Measurements from ENCODE around the gene E2F3.
"Not testable (repeated sequence)": the region's sequence is repeated elsewhere in the genome, so short reads cannot be mapped to it uniquely, and the experiment has no call there.

The E2F3 gene

DNA sequence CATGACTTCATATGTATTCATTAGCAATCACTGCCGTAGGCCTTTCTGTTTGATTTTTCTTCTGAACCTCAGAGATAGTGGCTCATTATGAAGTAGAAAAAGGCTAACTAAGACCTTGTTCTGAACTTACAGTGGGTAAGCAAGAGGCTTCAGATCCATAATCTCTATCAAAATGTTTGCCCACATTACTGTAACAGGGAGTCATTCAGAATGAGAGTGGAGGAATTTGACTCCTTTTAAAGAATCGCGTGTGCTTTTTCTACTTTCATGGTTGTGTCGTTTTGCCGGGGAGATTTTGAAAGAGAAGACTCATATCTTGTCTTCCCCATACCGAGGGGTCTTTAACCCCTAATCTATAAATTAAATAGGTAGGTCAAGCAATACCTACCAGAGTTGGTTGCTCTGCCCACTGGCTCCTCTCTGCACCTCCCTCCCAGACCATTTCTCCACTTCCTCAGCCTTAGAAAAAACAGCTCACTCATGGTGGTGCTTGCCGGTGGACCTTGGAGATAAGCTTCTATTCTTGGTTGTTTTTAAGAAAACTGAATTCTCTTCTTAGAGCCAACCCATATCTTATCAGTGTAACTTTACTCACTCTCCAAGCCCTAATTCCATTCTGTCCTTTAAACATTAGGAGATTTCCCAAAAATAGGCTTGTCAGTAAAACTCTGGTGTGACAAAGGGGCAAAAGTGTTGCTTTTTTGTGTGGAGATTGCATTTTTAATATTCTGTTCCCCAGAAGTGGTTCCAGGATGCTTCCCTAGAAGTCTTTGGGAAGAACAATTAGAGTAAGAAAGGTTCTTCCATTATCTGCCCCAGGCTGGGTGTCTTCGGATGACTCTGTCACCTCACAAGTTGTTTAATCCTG is 56.6 kb downstream of the E2F3 start:
- no peak overlapping the region for H3K4me3 ChIP-seq (ENCODE audit: low read length)
- DNase-seq (ENCODE audit: low read depth, low spot score): no peak

- DNase-seq (ENCODE audit: low read depth, low spot score): no peak
- no peak overlapping the region for H3K4me3 ChIP-seq (ENCODE audit: low read length)
Measured at GRCh38 chr6:20459682-20460081, 58.0 kb downstream of the E2F3 start.

DNA sequence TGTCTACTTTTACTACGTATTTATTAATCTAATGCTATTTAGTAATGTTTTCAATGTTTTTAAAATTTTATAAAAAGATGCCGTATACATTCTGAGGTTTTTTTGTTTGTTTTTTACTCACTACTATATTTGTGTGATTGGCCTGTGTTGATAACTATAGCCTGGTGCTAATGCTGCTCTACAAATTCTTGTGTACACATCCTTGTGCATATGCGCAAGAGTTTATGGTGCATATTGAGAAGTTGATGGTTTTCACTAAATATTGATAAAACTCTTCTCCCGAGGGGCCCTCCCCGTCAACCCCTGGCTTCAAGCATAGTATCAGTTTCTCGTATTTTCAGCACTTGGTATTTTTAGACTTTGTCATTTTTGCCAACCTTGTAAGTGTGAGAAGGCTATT is 59.9 kb downstream of the E2F3 start:
- DNase-seq (ENCODE audit: low read depth, low spot score): no peak
- H3K4me3 ChIP-seq (ENCODE audit: low read length): no peak overlapping the region

GRCh38 chr6:20463396-20463795 is 61.7 kb downstream of the E2F3 start:
- DNase-seq (ENCODE audit: low read depth, low spot score): no peak
- no peak overlapping the region for H3K4me3 ChIP-seq (ENCODE audit: low read length)

DNA sequence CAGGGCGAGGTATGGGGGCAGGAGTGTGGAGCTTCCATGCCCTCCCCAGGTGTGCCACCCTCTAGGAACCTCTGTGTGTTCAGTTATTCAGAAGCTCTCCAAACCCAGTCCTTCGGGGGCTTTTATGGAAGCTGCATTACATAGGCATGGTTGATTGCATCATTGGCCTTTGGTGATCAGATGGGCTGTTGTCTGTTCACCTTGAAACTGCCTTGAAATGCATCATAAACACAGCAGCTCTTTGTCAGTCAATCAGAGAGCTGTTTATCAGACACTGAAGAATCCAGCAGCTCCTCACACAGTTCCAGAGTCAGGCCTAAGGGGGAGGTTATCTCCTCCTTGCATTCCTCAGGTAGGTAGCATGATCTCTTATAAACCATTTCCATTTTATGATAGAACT is 62.4 kb downstream of the E2F3 start:
- no peak overlapping the region for H3K4me3 ChIP-seq (ENCODE audit: low read length)
- no peak for DNase-seq (ENCODE audit: low read depth, low spot score)

- no peak overlapping the region for H3K4me3 ChIP-seq (ENCODE audit: low read length)
- DNase-seq (ENCODE audit: low read depth, low spot score): no peak
Measured at GRCh38 chr6:20464847-20465246, 63.2 kb downstream of the E2F3 start.

DNA sequence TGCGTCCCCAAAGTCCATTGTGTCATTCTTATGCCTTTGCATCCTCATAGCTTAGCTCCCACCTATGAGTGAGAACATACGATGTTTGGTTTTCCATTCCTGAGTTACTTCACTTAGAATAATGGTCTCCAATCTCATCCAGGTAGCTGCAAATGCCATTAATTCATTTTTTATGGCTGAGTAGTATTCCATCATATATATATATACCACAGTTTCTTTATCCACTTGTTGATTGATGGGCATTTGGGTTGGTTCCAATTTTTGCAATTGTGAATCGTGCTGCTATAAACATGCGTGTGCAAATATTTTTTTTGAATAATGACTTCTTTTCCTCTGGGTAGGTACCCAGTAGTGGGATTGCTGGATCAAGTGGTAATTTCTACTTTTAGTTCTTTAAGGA is 63.9 kb downstream of the E2F3 start:
- not testable (repeated sequence) for H3K4me3 ChIP-seq (ENCODE audit: low read length); DNase-seq (ENCODE audit: low read depth, low spot score)

DNA sequence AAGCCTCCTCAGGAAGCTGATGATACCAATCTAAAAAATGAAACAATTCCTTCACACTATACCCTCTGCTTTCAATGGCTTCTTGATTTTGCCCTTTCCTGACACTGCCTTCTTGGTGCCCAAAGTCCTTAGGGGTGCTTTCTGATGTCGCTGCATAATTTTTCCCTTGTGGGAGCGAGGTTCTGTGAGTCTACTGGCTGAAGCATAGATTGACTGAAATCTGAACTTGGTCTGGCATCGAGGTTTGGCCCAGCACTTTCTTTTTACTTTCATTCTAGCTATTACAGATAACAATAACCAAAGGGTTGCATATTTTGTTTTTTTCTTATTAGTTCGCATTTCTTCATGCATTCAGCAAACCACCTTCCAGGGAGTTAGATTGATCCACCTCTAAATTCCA is 65.8 kb downstream of the E2F3 start:
- DNase-seq (ENCODE audit: low read depth, low spot score): no peak
- no peak overlapping the region for H3K4me3 ChIP-seq (ENCODE audit: low read length)

DNA sequence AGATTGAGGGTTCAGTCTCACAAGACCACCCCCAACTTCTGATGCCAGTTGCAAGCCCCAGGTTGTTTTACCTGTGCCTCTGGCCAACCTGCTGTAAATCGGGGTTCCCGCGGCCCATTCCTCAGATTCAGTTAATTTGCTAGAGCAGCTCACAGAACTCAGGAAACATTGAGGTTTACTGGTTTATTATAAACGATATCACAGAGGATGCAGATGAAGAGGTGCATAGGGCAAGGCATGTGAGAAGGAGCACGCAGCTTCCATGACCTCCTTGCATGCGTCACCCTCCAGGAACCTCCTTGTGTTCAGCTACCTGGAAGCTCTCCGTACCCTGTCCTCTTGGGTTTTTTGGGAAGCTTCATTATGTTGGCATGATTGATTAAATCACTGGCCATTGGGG is 66.5 kb downstream of the E2F3 start:
- peak; percentile 51 for DNase-seq (ENCODE audit: low read depth, low spot score)

DNA sequence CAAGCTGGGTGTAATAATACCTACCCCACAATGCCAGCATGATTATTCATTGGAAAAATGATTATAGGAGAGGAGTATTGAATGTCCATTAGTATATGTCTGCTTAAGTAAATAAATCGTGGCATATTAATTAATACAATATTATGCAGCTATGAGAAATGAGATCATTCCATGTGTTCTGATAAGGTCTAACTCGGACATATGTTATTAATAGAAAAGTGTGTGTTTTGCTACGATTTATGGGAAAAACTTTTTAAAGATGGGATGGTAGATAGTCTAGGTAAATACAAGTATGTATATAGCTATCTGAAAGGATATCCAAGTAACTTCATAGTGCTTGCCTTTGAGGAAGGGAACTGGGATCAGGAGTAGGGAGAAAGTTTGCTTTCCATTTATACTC is 71.1 kb downstream of the E2F3 start:
- no peak overlapping the region for H3K4me3 ChIP-seq (ENCODE audit: low read length)
- no peak for DNase-seq (ENCODE audit: low read depth, low spot score)

More for the DNA sequence above, 66.5 kb downstream of the E2F3 start:
- peak overlapping the region; percentile 9; the same call in 1 of the 2 replicates for H3K4me3 ChIP-seq (ENCODE audit: low read length)

- no peak overlapping the region for H3K4me3 ChIP-seq (ENCODE audit: low read length)
- no peak for DNase-seq (ENCODE audit: low read depth, low spot score)
Measured at GRCh38 chr6:20473518-20473917, 71.8 kb downstream of the E2F3 start.

DNA sequence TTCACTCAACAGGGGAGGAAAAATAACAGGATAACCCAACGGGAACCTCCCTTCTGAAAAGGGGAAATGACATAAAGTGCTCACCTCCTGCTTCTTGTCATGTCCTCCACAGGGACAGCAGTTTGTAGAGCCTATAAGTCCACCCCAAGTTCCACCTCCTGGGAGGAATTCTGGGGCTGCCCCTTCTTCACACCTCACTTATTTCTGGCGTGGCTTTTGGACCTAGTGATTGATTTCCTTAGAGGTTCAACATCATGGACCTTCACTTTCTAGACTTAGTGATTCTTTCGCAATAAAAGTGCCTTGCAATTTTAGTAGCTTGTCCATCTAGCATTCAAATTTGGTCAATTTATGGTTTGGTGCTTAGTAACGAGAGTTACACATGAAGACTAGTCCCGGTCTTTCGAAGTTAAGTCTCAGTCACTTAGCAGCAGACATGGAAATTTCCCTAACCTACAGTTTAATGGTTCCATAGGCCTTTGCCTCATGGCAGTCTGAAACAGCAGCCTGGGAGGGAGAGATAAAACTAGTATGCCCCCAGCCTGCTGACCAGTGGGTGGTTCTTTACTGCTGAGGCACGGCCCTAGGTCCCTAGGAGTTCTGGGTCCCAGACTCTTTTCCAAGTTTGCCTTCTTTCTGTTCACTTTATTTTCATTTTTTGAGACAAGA is 73.3 kb downstream of the E2F3 start:
- no peak for DNase-seq (ENCODE audit: low read depth, low spot score)
- H3K4me3 ChIP-seq (ENCODE audit: low read length): no peak overlapping the region

DNA sequence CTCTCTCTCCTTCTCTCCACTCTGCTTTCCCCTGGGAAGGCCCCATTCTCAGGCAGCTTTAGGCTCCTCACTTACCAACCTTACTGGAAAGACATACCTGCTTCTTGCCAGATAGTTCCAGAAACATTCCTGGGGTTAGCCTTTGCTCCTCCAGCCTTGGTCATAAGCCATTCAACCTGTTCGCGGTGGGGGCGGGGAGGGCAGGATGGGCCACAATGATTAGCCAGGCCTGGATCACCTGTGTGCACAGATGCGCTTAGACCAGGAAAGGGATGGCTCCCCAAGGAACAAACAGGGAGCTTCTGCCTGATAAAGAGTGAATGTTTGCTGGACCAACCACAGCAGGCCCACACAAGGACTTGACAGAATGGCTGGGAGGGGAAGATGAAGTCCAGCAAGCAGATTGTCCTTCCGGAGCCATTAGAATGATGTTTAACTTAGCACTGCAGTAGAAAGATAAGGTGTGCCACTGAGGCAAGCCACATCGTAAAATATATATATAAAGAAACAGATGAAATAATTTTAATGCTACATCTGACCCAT is 74.9 kb downstream of the E2F3 start:
- DNase-seq (ENCODE audit: low read depth, low spot score): no peak
- no peak overlapping the region for H3K4me3 ChIP-seq (ENCODE audit: low read length)

GRCh38 chr6:20477485-20477884 is 75.8 kb downstream of the E2F3 start:
- no peak overlapping the region for H3K4me3 ChIP-seq (ENCODE audit: low read length)
- DNase-seq (ENCODE audit: low read depth, low spot score): no peak

GRCh38 chr6:20479060-20479459 is 77.4 kb downstream of the E2F3 start:
- H3K4me3 ChIP-seq (ENCODE audit: low read length): no peak overlapping the region
- no peak for DNase-seq (ENCODE audit: low read depth, low spot score)

- DNase-seq (ENCODE audit: low read depth, low spot score): no peak
Measured at GRCh38 chr6:20479526-20479925, 77.8 kb downstream of the E2F3 start.

GRCh38 chr6:20481281-20481680 is 79.6 kb downstream of the E2F3 start:
- DNase-seq (ENCODE audit: low read depth, low spot score): no peak
- H3K4me3 ChIP-seq (ENCODE audit: low read length): no peak overlapping the region

More at GRCh38 chr6:20479526-20479925, 77.8 kb downstream of the E2F3 start:
- H3K4me3 ChIP-seq (ENCODE audit: low read length): no peak overlapping the region

- no peak overlapping the region for H3K4me3 ChIP-seq (ENCODE audit: low read length)
- no peak for DNase-seq (ENCODE audit: low read depth, low spot score)
Measured at GRCh38 chr6:20483887-20484497, 82.3 kb downstream of the E2F3 start.

- H3K4me3 ChIP-seq (ENCODE audit: low read length): no peak overlapping the region
- no peak for DNase-seq (ENCODE audit: low read depth, low spot score)
Measured at GRCh38 chr6:20486641-20487040, 85.0 kb downstream of the E2F3 start.

Measured in Jurkat, Clone E6-1 (cell line).